Chondrocyte (in vitro differentiated cells): Measurements from ENCODE around the gene EME1. TPM values are rescaled to one million over a fixed set of nuclear protein-coding genes. Genes with fewer than 3 reads are reported as not detected.
A peak's percentile ranks its signal among the peaks of the same experiment; 100 is the strongest.

Source experiments
- DNase-seq: peaks from one replicate; pipeline ENCODE4 v3.0.0; 2021; ENCODE audit warnings: mixed read lengths, low spot score
- H3K27ac Mint-ChIP-seq: one replicate; pipeline ENCODE4 v1.8.0; 2021; ENCODE audit warnings: mild to moderate bottlenecking, moderate library complexity, mixed read lengths; ENCODE audit not compliant: unreplicated experiment
- H3K27me3 Mint-ChIP-seq: 2 replicates; pipeline ENCODE4 v1.8.0; 2021; ENCODE audit warnings: low read depth, mixed read lengths
- H3K36me3 Mint-ChIP-seq: 2 replicates; pipeline ENCODE4 v1.8.0; 2021; ENCODE audit warnings: low read depth, mixed read lengths
- H3K4me1 Mint-ChIP-seq: 2 replicates; pipeline ENCODE4 v1.8.0; 2021; ENCODE audit warnings: low read depth, mild to moderate bottlenecking, mixed read lengths
- H3K4me3 Mint-ChIP-seq: one replicate; pipeline ENCODE4 v1.8.0; 2021; ENCODE audit warnings: mild to moderate bottlenecking, moderate library complexity, mixed read lengths; ENCODE audit not compliant: unreplicated experiment
- H3K9me3 Mint-ChIP-seq: 2 replicates; pipeline ENCODE4 v1.8.0; 2021; ENCODE audit warnings: low read depth, mixed read lengths
- CTCF ChIP-seq: fragments of 200-600 bp; sonication (generic); IDR thresholded peaks from 2 replicates; pipeline ENCODE4 v1.5.0; 2021; ENCODE audit warnings: antibody characterized with exemption, mild to moderate bottlenecking, moderate library complexity
- total RNA-seq: library from RNA; stranded (reverse); gene quantifications from 3 replicates; pipeline ENCODE4 v1.2.1, GENCODE V29; 2021

Gene EME1
- total RNA-seq, 1 donor from 2014 or later = 1.9 TPM

GRCh38 chr17:50347117-50347893, 25.7 kb upstream of the EME1 start:
- peaks cover 39% of the 10 kb centered on the region for H3K4me1 Mint-ChIP-seq
- H3K27ac Mint-ChIP-seq = no peak overlapping the region
- H3K4me3 Mint-ChIP-seq = peak overlapping the region; percentile 95
- peaks cover 5% of the 10 kb centered on the region for H3K36me3 Mint-ChIP-seq
- H3K9me3 Mint-ChIP-seq = no peaks in the 10 kb centered on the region
- no peak for TF ChIP-seq CTCF
- DNase-seq = peak; percentile 38
- no peaks in the 10 kb centered on the region for H3K27me3 Mint-ChIP-seq

GRCh38 chr17:50347894-50348291, 25.1 kb upstream of the EME1 start:
- peak overlapping the region; percentile 95 for H3K4me3 Mint-ChIP-seq
- no peak for TF ChIP-seq CTCF

GRCh38 chr17:50348522-50349242, 24.3 kb upstream of the EME1 start:
- peaks cover 39% of the 10 kb centered on the region for H3K4me1 Mint-ChIP-seq
- TF ChIP-seq CTCF = no peak
- H3K27ac Mint-ChIP-seq = peak overlapping the region; percentile 51
- H3K36me3 Mint-ChIP-seq = peaks cover 7% of the 10 kb centered on the region
- DNase-seq = peak; percentile 68
- H3K27me3 Mint-ChIP-seq = no peaks in the 10 kb centered on the region
- no peaks in the 10 kb centered on the region for H3K9me3 Mint-ChIP-seq
- no peak overlapping the region for H3K4me3 Mint-ChIP-seq

More at GRCh38 chr17:50347894-50348291, 25.1 kb upstream of the EME1 start:
- H3K4me1 Mint-ChIP-seq = peaks cover 39% of the 10 kb centered on the region
- H3K36me3 Mint-ChIP-seq = peaks cover 5% of the 10 kb centered on the region
- H3K27ac Mint-ChIP-seq = no peak overlapping the region
- no peak for DNase-seq
- H3K9me3 Mint-ChIP-seq = no peaks in the 10 kb centered on the region
- H3K27me3 Mint-ChIP-seq = no peaks in the 10 kb centered on the region

- H3K36me3 Mint-ChIP-seq = peaks cover 9% of the 10 kb centered on the region
- no peak overlapping the region for H3K4me3 Mint-ChIP-seq
- peaks cover 39% of the 10 kb centered on the region for H3K4me1 Mint-ChIP-seq
- H3K27ac Mint-ChIP-seq = no peak overlapping the region
- H3K27me3 Mint-ChIP-seq = no peaks in the 10 kb centered on the region
- no peak for DNase-seq
- no peak for TF ChIP-seq CTCF
- no peaks in the 10 kb centered on the region for H3K9me3 Mint-ChIP-seq
Measured at GRCh38 chr17:50349243-50349600, 23.8 kb upstream of the EME1 start.

GRCh38 chr17:50350733-50351132, 22.3 kb upstream of the EME1 start:
- H3K4me1 Mint-ChIP-seq = peaks cover 33% of the 10 kb centered on the region
- H3K27me3 Mint-ChIP-seq = no peaks in the 10 kb centered on the region
- peaks cover 11% of the 10 kb centered on the region for H3K36me3 Mint-ChIP-seq
- no peak for DNase-seq
- peak overlapping the region; percentile 5 for H3K27ac Mint-ChIP-seq
- no peak for TF ChIP-seq CTCF
- H3K4me3 Mint-ChIP-seq = no peak overlapping the region
- H3K9me3 Mint-ChIP-seq = no peaks in the 10 kb centered on the region
